HepG2 (cell line): ENCODE data around the gene NDRG2. TPM values are rescaled to one million over a fixed set of nuclear protein-coding genes. Genes with fewer than 3 reads are reported as not detected.

Experiments
- ATAC-seq: fragments of 200-7000 bp; cut with Tn5 transposase; 3 replicates; pipeline ENCODE4 v1.9.1; 2020; ENCODE audit warnings: mild to moderate bottlenecking, moderate library complexity
- BruUV-seq: library from RNA; stranded (reverse); fragments of 400-500 nt; replicated peaks from 2 replicates; lab custom pipeline; 2021; lab: Mats Ljungman, UMichigan
- CTCF ChIA-PET: fragments of 300-600 bp; formaldehyde crosslinking; extraction: SDS; loops from one replicate; lab custom pipeline; 2021; ENCODE audit warnings: low total read pairs, inconsistent platforms, low intra/inter-chr PET ratio; lab: Yijun Ruan, JAX
- POLR2A ChIA-PET: fragments of 350-600 bp; sonication (Branson Sonifier 250); formaldehyde crosslinking; loops from one replicate; lab custom pipeline; 2020; ENCODE audit warnings: antibody characterized with exemption, inconsistent platforms; lab: Yijun Ruan, JAX
- DNase-seq: peaks from one replicate; pipeline ENCODE4 v3.0.0-alpha.2; 2015; ENCODE audit warnings: low spot score
- FAIRE-seq: peaks from 3 replicates; lab custom pipeline; 2011; peaks lifted over from hg19 to GRCh38; lab: Jason Lieb, UNC
- H2AFZ ChIP-seq: one replicate; pipeline ENCODE4 v1.6.1; 2011; ENCODE audit warnings: low read length, inconsistent platforms
- H3K27ac ChIP-seq: fragments of 300-600 bp; 3 replicates; pipeline ENCODE4 v1.8.0; 2011; ENCODE audit warnings: mixed run types, mild to moderate bottlenecking, mixed read lengths, low read length, inconsistent platforms; ENCODE audit not compliant: insufficient read depth; ENCODE audit errors: extremely low read length
- H3K27me3 ChIP-seq, 2 experiments: fragments of 200-600 bp in 1 of 2; 2 replicates in 1 of 2; 3 replicates in 1 of 2; pipeline versions ENCODE4 v1.6.0 to v1.8.0; 2011; ENCODE audit warnings: low read length in 2 of 2, mild to moderate bottlenecking in 2 of 2, moderate library complexity in 2 of 2, inconsistent platforms in 1 of 2; ENCODE audit not compliant: insufficient read depth in 2 of 2, control insufficient read depth in 1 of 2
- H3K36me3 ChIP-seq, 2 experiments: fragments of 200-600 bp in 1 of 2; replicated peaks in 1 of 2; 2 replicates in 1 of 2; 3 replicates in 1 of 2; pipeline versions ENCODE4 v1.5.1 to v1.8.0; 2011; ENCODE audit warnings: low read length in 2 of 2, inconsistent platforms in 1 of 2; ENCODE audit not compliant: insufficient read depth in 2 of 2, control insufficient read depth in 1 of 2
- H3K4me1 ChIP-seq: 2 replicates; pipeline ENCODE4 v1.5.1; 2012; ENCODE audit warnings: low read length, inconsistent platforms; ENCODE audit not compliant: insufficient read depth
- H3K4me2 ChIP-seq: 2 replicates; pipeline ENCODE4 v1.6.0; 2011; ENCODE audit warnings: low read depth, low read length, inconsistent platforms
- H3K4me3 ChIP-seq, 3 experiments: fragments of 200-600 bp in 1 of 3; sonication (generic), shearing (Covaris generic) in 1 of 3; replicated peaks in 1 of 3; 2 replicates each; pipeline ENCODE4 v1.5.1; 2011 to 2016; ENCODE audit warnings: low read length in 3 of 3, inconsistent platforms in 2 of 3, low read depth in 2 of 3, mild to moderate bottlenecking in 2 of 3, control low read depth in 1 of 3, mixed read lengths in 1 of 3; ENCODE audit not compliant: insufficient read depth in 1 of 3
- H3K79me2 ChIP-seq: one replicate; pipeline ENCODE4 v1.6.1; 2011; ENCODE audit warnings: low read length, inconsistent platforms; ENCODE audit not compliant: insufficient read depth
- H3K9ac ChIP-seq: 2 replicates; pipeline ENCODE4 v1.6.0; 2011; ENCODE audit warnings: mild to moderate bottlenecking, low read depth, low read length, inconsistent platforms; ENCODE audit not compliant: insufficient read depth
- H3K9me3 ChIP-seq: 2 replicates; pipeline ENCODE4 v1.5.1; 2012; ENCODE audit warnings: mild to moderate bottlenecking, low read length
- H4K20me1 ChIP-seq: 2 replicates; pipeline ENCODE4 v1.6.0; 2011; ENCODE audit warnings: inconsistent platforms, mild to moderate bottlenecking, low read length, moderate library complexity; ENCODE audit not compliant: insufficient read depth
- CTCF ChIP-seq: sonication (generic); formaldehyde crosslinking; IDR thresholded peaks from 2 replicates; pipeline ENCODE4 v1.5.0; 2020; ENCODE audit warnings: mild to moderate bottlenecking, missing genetic modification reagents, moderate library complexity
- HOXA5 ChIP-seq: sonication (generic); formaldehyde crosslinking; IDR thresholded peaks from 2 replicates; pipeline ENCODE4 v1.4.0; 2020; ENCODE audit warnings: missing genetic modification reagents
- KDM4B ChIP-seq: sonication (generic); formaldehyde crosslinking; IDR thresholded peaks from 2 replicates; pipeline ENCODE4 v1.4.0; 2020; ENCODE audit warnings: missing genetic modification reagents
- PBX3 ChIP-seq: sonication (generic); formaldehyde crosslinking; IDR thresholded peaks from 2 replicates; pipeline ENCODE4 v1.8.1; 2023; ENCODE audit warnings: missing genetic modification reagents, inconsistent platforms, borderline replicate concordance
- PREB ChIP-seq: sonication (generic); formaldehyde crosslinking; IDR thresholded peaks from 2 replicates; pipeline ENCODE4 v1.4.0; 2020; ENCODE audit warnings: missing genetic modification reagents
- SMC3 ChIP-seq: IDR thresholded peaks from 2 replicates; pipeline ENCODE4 v1.6.1; 2011; ENCODE audit warnings: low read length, improper control_type of control experiment
- STAG1 ChIP-seq: sonication (generic); formaldehyde crosslinking; IDR thresholded peaks from 2 replicates; pipeline ENCODE4 v1.4.0; 2020; ENCODE audit warnings: missing genetic modification reagents
- TEF ChIP-seq: sonication (generic); formaldehyde crosslinking; IDR thresholded peaks from 2 replicates; pipeline ENCODE4 v1.5.0; 2020; ENCODE audit warnings: missing genetic modification reagents
- THYN1 ChIP-seq: sonication (generic); formaldehyde crosslinking; IDR thresholded peaks from 2 replicates; pipeline ENCODE4 v1.8.1; 2023; ENCODE audit warnings: low read depth, mild to moderate bottlenecking, moderate library complexity, missing genetic modification reagents, borderline replicate concordance
- XRCC5 ChIP-seq: fragments of 200-400 bp; formaldehyde crosslinking; optimal IDR thresholded peaks from 2 replicates; pipeline ENCODE3; 2017; ENCODE audit warnings: mild to moderate bottlenecking, low read length
- ZNF264 ChIP-seq: sonication (generic); formaldehyde crosslinking; IDR thresholded peaks from 2 replicates; pipeline ENCODE4 v1.4.0; 2020; ENCODE audit warnings: missing genetic modification reagents
- ZNF550 ChIP-seq: sonication (generic); formaldehyde crosslinking; IDR thresholded peaks from 2 replicates; pipeline ENCODE4 v1.4.0; 2020; ENCODE audit warnings: mild to moderate bottlenecking, missing genetic modification reagents, borderline replicate concordance
- ZNF800 ChIP-seq: sonication (generic); formaldehyde crosslinking; IDR thresholded peaks from 2 replicates; pipeline ENCODE4 v1.4.0; 2020; ENCODE audit warnings: missing genetic modification reagents
- WGBS: methylation state at CpG from one replicate; pipeline ENCODE4 v1.1.6; 2017; ENCODE audit warnings: low lambda C conversion rate; 5-methylcytosine and 5-hydroxymethylcytosine counted together
- in situ Hi-C: cut with HindIII; loops from 2 replicates; pipeline ENCODE4 v1.10.0; 2017; ENCODE audit warnings: low pct_unique_long_range_greater_than_20kb; ENCODE audit not compliant: extremely low pct_ligation_motif_present
- intact Hi-C: fragments of 100-400 bp; cut with micrococcal nuclease; formaldehyde crosslinking; loops from one replicate; pipeline ENCODE4 v1.10.0; 2022; ENCODE audit not compliant: unreplicated experiment
- polyA plus RNA-seq, 8 experiments: library from polyadenylated mRNA; depleted of rRNA in 3 of 8; stranded (reverse) in 7 of 8; unstranded in 1 of 8; fragments of >200 nt; fragmentation: Illumina TruSeq in 4 of 8; extraction: Trizol in 4 of 8; gene quantifications; 2 replicates each; pipeline versions ENCODE4 v1.2.1 to v1.2.3, GENCODE V29; 2011 to 2016; ENCODE audit warnings: low read depth in 4 of 8, missing spikeins in 1 of 8, mixed read lengths in 1 of 8; ENCODE audit not compliant: insufficient read depth in 1 of 8
- total RNA-seq, 5 experiments: library from RNA; depleted of rRNA; stranded (reverse); fragments of >200 nt; fragmentation: Illumina TruSeq; extraction: Trizol; gene quantifications; 2 replicates each; pipeline ENCODE4 v1.2.3, GENCODE V29; 2016; ENCODE audit warnings: low read depth in 1 of 5

Gene NDRG2
- total and polyA plus RNA-seq, 2 of the 13 experiments (the other 11 are each of a cell fraction or from before 2014, with no cell fraction given) = 27.2 to 189 TPM

GRCh38 chr14:21068521-21069387, 43.9 kb upstream of the NDRG2 start (continued):
- no peak for TF ChIP-seq PREB (CRISPR knock-in tag)
- TF ChIP-seq THYN1 (CRISPR knock-in tag) = no peak
- TF ChIP-seq KDM4B (CRISPR knock-in tag) = no peak; the same call in 1 of the 2 replicates
- TF ChIP-seq ZNF550 (CRISPR knock-in tag) = no peak

- CTCF ChIA-PET = interaction anchor here (1.2 to 7.5 kb wide), 5 partner anchors 11 to 52 kb away, joined by 3 to 135 read pairs (median 38); no protein-coding TSS in a partner anchor
- H3K79me2 ChIP-seq = peaks cover 6% of the 10 kb centered on the region
- peak; percentile 48 for DNase-seq
- TF ChIP-seq PBX3 (no peak), HOXA5 (CRISPR knock-in tag) (0 out of 2 replicates have a peak, but pooled peaks have one; percentile 26), XRCC5 (peak; percentile 26), SMC3 (peak; percentile 34; the same call in 1 of the 2 replicates), CTCF (CRISPR knock-in tag) (peak; percentile 60), STAG1 (CRISPR knock-in tag) (peak; percentile 64), TEF (no peak), ZNF800 (no peak), ZNF264 (CRISPR knock-in tag) (0 out of 2 replicates have a peak, but pooled peaks have one; percentile 57)
Measured at GRCh38 chr14:21066882-21067502, 42.1 kb upstream of the NDRG2 start.

More at GRCh38 chr14:21066882-21067502, 42.1 kb upstream of the NDRG2 start:
- no peaks in the 10 kb centered on the region for H4K20me1 ChIP-seq
- H3K27me3 ChIP-seq = peaks cover 0 to 7% of the 10 kb centered on the region in 2 experiments; a peak in 1 of 5 replicates
- H3K36me3 ChIP-seq = no peaks in the 10 kb centered on the region
- intact Hi-C loops (loop anchor here (5.0 kb wide), 1 partner anchor 125 kb away; no protein-coding TSS in a partner anchor), in situ Hi-C loops (loop anchor here (5.0 kb wide), 1 partner anchor 35 kb away; the partner anchor contains the start of gene TMEM253)
- ATAC-seq (no peak), FAIRE-seq (peak; percentile 18)
- no TSS peak for BruUV-seq
- no peaks in the 10 kb centered on the region for H3K9me3 ChIP-seq
- POLR2A ChIA-PET = interaction anchor here (0.8 to 6.7 kb wide), 6 partner anchors 11 to 52 kb away, joined by 3 to 141 read pairs (median 4); partner anchors contain the start of genes TMEM253 and ZNF219
- H3K4me2 ChIP-seq = no peak overlapping the region
- H3K9ac ChIP-seq = no peak overlapping the region
- no peak overlapping the region for H3K4me3 ChIP-seq
- no peak overlapping the region for H2AFZ ChIP-seq
- H3K4me1 ChIP-seq = peaks cover 71% of the 10 kb centered on the region
- 63% methylated on average over 7 of the region's 7 CpGs for WGBS
- H3K27ac ChIP-seq = no peak overlapping the region
